ENCODE measurements around the gene SRD5A3. TPM values are rescaled to one million over a fixed set of nuclear protein-coding genes. Genes with fewer than 3 reads are reported as not detected.
"Not testable (repeated sequence)": the region's sequence is repeated elsewhere in the genome, so short reads cannot be mapped to it uniquely, and the experiment has no call there.

SRD5A3 gene
- polyA plus RNA-seq, 1 donor from 2014 or later: 6.2 TPM

DNA sequence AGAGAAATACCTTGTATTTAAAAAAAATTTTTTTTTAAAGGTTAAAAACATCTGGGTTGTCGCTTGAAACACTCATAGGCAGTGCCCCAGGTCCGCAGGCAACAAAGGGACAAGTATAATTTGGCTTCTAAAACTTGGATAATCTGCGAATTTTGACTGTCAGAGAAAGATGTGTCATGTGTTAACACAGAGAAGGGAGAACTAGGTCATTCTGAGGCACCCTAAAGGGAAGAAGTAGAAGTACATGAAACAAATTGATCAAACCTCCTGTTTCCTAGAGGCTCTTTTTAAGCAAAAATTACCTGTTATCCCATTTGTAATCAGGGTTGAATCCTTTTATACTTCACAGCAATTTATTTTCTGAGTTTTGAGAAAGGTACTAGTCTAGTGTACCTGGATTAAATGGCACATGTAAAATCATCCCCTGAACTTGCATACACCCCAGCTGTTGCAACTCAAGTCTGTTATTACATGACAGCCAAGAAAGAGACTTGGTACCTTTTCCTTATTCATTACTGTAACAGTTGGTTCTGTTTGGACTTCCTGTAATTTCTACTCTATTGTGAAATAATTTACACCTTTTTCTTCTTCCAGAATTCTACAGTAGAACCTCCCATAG lies 1.7 kb downstream of the SRD5A3 start:
- Histone ChIP-seq H3K27me3 (ENCODE audit: insufficient read depth, low read depth, low read length) (no peaks in the 10 kb centered on the region), H3F3A (ENCODE audit: insufficient read depth, low read length, poor library complexity, severe bottlenecking) (no peaks in the 10 kb centered on the region), H4K20me1 (ENCODE audit: insufficient read depth) (no peaks in the 10 kb centered on the region), H3K36me3 (ENCODE audit: insufficient read depth, low read length) (no peaks in the 10 kb centered on the region), H3K4me3 (ENCODE audit: low read length) (no peak overlapping the region), H3K4me2 (ENCODE audit: low read length) (no peak overlapping the region), H3K27ac (ENCODE audit: low read length) (no peak overlapping the region), H3K79me2 (replicated peaks; ENCODE audit: insufficient read depth, low read length) (no peaks in the 10 kb centered on the region), H3K9ac (ENCODE audit: low read length) (no peak overlapping the region), H3K9me2 (ENCODE audit: insufficient read depth, low read length) (no peaks in the 10 kb centered on the region), H3K9me3 (ENCODE audit: low read length) (no peaks in the 10 kb centered on the region), H2AFZ (ENCODE audit: low read depth, low read length) (no peak overlapping the region)
- TF ChIP-seq EP300 (conservative IDR thresholded peaks at IDR 0.05; ENCODE audit: poor library complexity, severe bottlenecking): no peak
- TF ChIP-seq TAF1 (IDR thresholded peaks at IDR 0.05; ENCODE audit: low read depth): no peak
- TF ChIP-seq MXI1 (conservative IDR thresholded peaks at IDR 0.05; ENCODE audit: poor library complexity, severe bottlenecking): no peak
- no peak for TF ChIP-seq REST (IDR thresholded peaks at IDR 0.05; ENCODE audit: borderline replicate concordance)
- TF ChIP-seq EZH2 (IDR thresholded peaks at IDR 0.05; ENCODE audit: borderline replicate concordance, insufficient read depth, low read length, poor library complexity, severe bottlenecking): no peak
- TF ChIP-seq CTCF (IDR thresholded peaks at IDR 0.05; ENCODE audit: poor library complexity, severe bottlenecking): no peak
- TF ChIP-seq POLR2AphosphoS5 (IDR thresholded peaks at IDR 0.05): no peak
- no peak for TF ChIP-seq RAD21 (conservative IDR thresholded peaks at IDR 0.05)
- no peak for TF ChIP-seq SMC3 (conservative IDR thresholded peaks at IDR 0.05; ENCODE audit: poor library complexity)

- TF ChIP-seq MXI1 (conservative IDR thresholded peaks at IDR 0.05; ENCODE audit: poor library complexity, severe bottlenecking): no peak
- no peak for TF ChIP-seq REST (IDR thresholded peaks at IDR 0.05; ENCODE audit: borderline replicate concordance)
- no peak for TF ChIP-seq CTCF (IDR thresholded peaks at IDR 0.05; ENCODE audit: poor library complexity, severe bottlenecking)
- no peak for TF ChIP-seq RAD21 (conservative IDR thresholded peaks at IDR 0.05)
- TF ChIP-seq EP300 (conservative IDR thresholded peaks at IDR 0.05; ENCODE audit: poor library complexity, severe bottlenecking): no peak
- TF ChIP-seq TAF1 (IDR thresholded peaks at IDR 0.05; ENCODE audit: low read depth): no peak
- no peak for TF ChIP-seq POLR2AphosphoS5 (IDR thresholded peaks at IDR 0.05)
- no peak for TF ChIP-seq EZH2 (IDR thresholded peaks at IDR 0.05; ENCODE audit: borderline replicate concordance, insufficient read depth, low read length, poor library complexity, severe bottlenecking)
- H3K9ac ChIP-seq (ENCODE audit: low read length): no peak overlapping the region
- no peaks in the 10 kb centered on the region for H3K9me2 ChIP-seq (ENCODE audit: insufficient read depth, low read length)
- H3F3A ChIP-seq (ENCODE audit: insufficient read depth, low read length, poor library complexity, severe bottlenecking): no peaks in the 10 kb centered on the region
- H3K27ac ChIP-seq (ENCODE audit: low read length): no peak overlapping the region
- H3K79me2 ChIP-seq (replicated peaks; ENCODE audit: insufficient read depth, low read length): no peaks in the 10 kb centered on the region
- H3K4me3 ChIP-seq (ENCODE audit: low read length): no peak overlapping the region
- H3K9me3 ChIP-seq (ENCODE audit: low read length): no peaks in the 10 kb centered on the region
- H3K4me2 ChIP-seq (ENCODE audit: low read length): no peak overlapping the region
- H3K36me3 ChIP-seq (ENCODE audit: insufficient read depth, low read length): no peaks in the 10 kb centered on the region
- H4K20me1 ChIP-seq (ENCODE audit: insufficient read depth): no peaks in the 10 kb centered on the region
- no peaks in the 10 kb centered on the region for H3K27me3 ChIP-seq (ENCODE audit: insufficient read depth, low read depth, low read length)
- H2AFZ ChIP-seq (ENCODE audit: low read depth, low read length): no peak overlapping the region
Measured at GRCh38 chr4:55348466-55348865, 2.4 kb downstream of the SRD5A3 start.

- not testable (repeated sequence) for H3K4me3 ChIP-seq (ENCODE audit: low read length); H3K9ac ChIP-seq (ENCODE audit: low read length); H3K9me2 ChIP-seq (ENCODE audit: insufficient read depth, low read length); H3K4me2 ChIP-seq (ENCODE audit: low read length); H4K20me1 ChIP-seq (ENCODE audit: insufficient read depth); H3F3A ChIP-seq (ENCODE audit: insufficient read depth, low read length, poor library complexity, severe bottlenecking); H3K36me3 ChIP-seq (ENCODE audit: insufficient read depth, low read length); H2AFZ ChIP-seq (ENCODE audit: low read depth, low read length); H3K27ac ChIP-seq (ENCODE audit: low read length); H3K9me3 ChIP-seq (ENCODE audit: low read length); H3K79me2 ChIP-seq (replicated peaks; ENCODE audit: insufficient read depth, low read length); H3K27me3 ChIP-seq (ENCODE audit: insufficient read depth, low read depth, low read length)
Measured at GRCh38 chr4:55350870-55351269, 4.8 kb downstream of the SRD5A3 start.
